SK-N-SH treated with all-trans-retinoic acid at 6 μM for 48 hours (cell line): ENCODE measurements around the gene RUSF1.

Experiments
- ATAC-seq: fragments of 200-7000 bp; cut with Tn5 transposase; 3 replicates; pipeline ENCODE4 v1.9.1; 2020; ENCODE audit warnings: mild to moderate bottlenecking, moderate library complexity
- BACH2 ChIP-seq: fragments of 250-450 bp; sonication (Bioruptor Pico); IDR thresholded peaks from 2 replicates; pipeline ENCODE4 v1.9.0; 2021; ENCODE audit warnings: mild to moderate bottlenecking, borderline replicate concordance
- CSDC2 ChIP-seq: fragments of 250-450 bp; sonication (Bioruptor Pico); IDR thresholded peaks from 2 replicates; pipeline ENCODE4 v1.5.0; 2020; ENCODE audit warnings: mild to moderate bottlenecking, moderate library complexity
- ESRRG ChIP-seq: fragments of 250-450 bp; sonication (Bioruptor Pico); IDR thresholded peaks from 2 replicates; pipeline ENCODE4 v1.6.1; 2021; ENCODE audit warnings: mild to moderate bottlenecking
- ISL1 ChIP-seq: fragments of 250-450 bp; sonication (Bioruptor Pico); IDR thresholded peaks from 2 replicates; pipeline ENCODE4 v2.1.2; 2022; ENCODE audit warnings: mild to moderate bottlenecking, moderate library complexity
- OSR1 ChIP-seq: fragments of 250-450 bp; sonication (Bioruptor Pico); IDR thresholded peaks from 2 replicates; pipeline ENCODE4 v1.8.0; 2022; ENCODE audit warnings: moderate library complexity, mild to moderate bottlenecking, inconsistent platforms
- POU6F1 ChIP-seq: fragments of 250-450 bp; sonication (Bioruptor Pico); IDR thresholded peaks from 2 replicates; pipeline ENCODE4 v1.8.0; 2021; ENCODE audit warnings: low read depth, mild to moderate bottlenecking, moderate library complexity, borderline replicate concordance
- PPARA ChIP-seq: fragments of 250-450 bp; sonication (Bioruptor Pico); IDR thresholded peaks from 2 replicates; pipeline ENCODE4 v1.5.0; 2020; ENCODE audit warnings: mild to moderate bottlenecking, borderline replicate concordance
- RARB ChIP-seq: fragments of 250-450 bp; sonication (Bioruptor Pico); IDR thresholded peaks from 2 replicates; pipeline ENCODE4 v1.8.0; 2021; ENCODE audit warnings: mild to moderate bottlenecking, moderate library complexity
- TCF4 ChIP-seq: fragments of 250-450 bp; sonication (Bioruptor Pico); IDR thresholded peaks from 2 replicates; pipeline ENCODE4 v1.8.0; 2021; ENCODE audit warnings: mild to moderate bottlenecking, moderate library complexity, borderline replicate concordance
- TOX ChIP-seq: fragments of 250-450 bp; sonication (Bioruptor Pico); IDR thresholded peaks from 2 replicates; pipeline ENCODE4 v1.8.0; 2021; ENCODE audit warnings: mild to moderate bottlenecking, moderate library complexity, borderline replicate concordance
- ZFP3 ChIP-seq: fragments of 250-450 bp; sonication (Bioruptor Pico); IDR thresholded peaks from 2 replicates; pipeline ENCODE4 v1.5.0; 2020; ENCODE audit warnings: mild to moderate bottlenecking, moderate library complexity
- ZFP30 ChIP-seq: fragments of 450-650 bp; formaldehyde crosslinking; IDR thresholded peaks from 2 replicates; pipeline ENCODE4 v1.5.0; 2022; ENCODE audit warnings: mild to moderate bottlenecking, moderate library complexity
- ZNF565 ChIP-seq: fragments of 450-650 bp; formaldehyde crosslinking; conservative IDR thresholded peaks from 2 replicates; pipeline ENCODE4 v1.5.0; 2020; ENCODE audit warnings: low read depth, mild to moderate bottlenecking, moderate library complexity
- ZNF70 ChIP-seq: fragments of 450-650 bp; formaldehyde crosslinking; IDR thresholded peaks from 2 replicates; pipeline ENCODE4 v1.5.0; 2020; ENCODE audit warnings: mild to moderate bottlenecking, moderate library complexity
- TF ChIP-seq, protein P1 (sequence below): fragments of 250-450 bp; sonication (Bioruptor Pico); IDR thresholded peaks from 2 replicates; pipeline ENCODE4 v1.5.0; 2020; ENCODE audit warnings: mild to moderate bottlenecking, moderate library complexity
- TF ChIP-seq, protein P2 (sequence below): fragments of 250-450 bp; sonication (Bioruptor Pico); IDR thresholded peaks from 2 replicates; pipeline ENCODE4 v1.8.0; 2020; ENCODE audit warnings: mild to moderate bottlenecking, moderate library complexity, borderline replicate concordance
- TF ChIP-seq, protein P3 (sequence below): fragments of 250-450 bp; sonication (Bioruptor Pico); IDR thresholded peaks from 2 replicates; pipeline ENCODE4 v1.5.1; 2021; ENCODE audit warnings: mild to moderate bottlenecking, moderate library complexity
- TF ChIP-seq, protein P4 (sequence below): fragments of 250-450 bp; sonication (Bioruptor Pico); IDR thresholded peaks from 2 replicates; pipeline ENCODE4 v1.5.1; 2020; ENCODE audit warnings: low read depth, mild to moderate bottlenecking, moderate library complexity

Gene RUSF1

DNA sequence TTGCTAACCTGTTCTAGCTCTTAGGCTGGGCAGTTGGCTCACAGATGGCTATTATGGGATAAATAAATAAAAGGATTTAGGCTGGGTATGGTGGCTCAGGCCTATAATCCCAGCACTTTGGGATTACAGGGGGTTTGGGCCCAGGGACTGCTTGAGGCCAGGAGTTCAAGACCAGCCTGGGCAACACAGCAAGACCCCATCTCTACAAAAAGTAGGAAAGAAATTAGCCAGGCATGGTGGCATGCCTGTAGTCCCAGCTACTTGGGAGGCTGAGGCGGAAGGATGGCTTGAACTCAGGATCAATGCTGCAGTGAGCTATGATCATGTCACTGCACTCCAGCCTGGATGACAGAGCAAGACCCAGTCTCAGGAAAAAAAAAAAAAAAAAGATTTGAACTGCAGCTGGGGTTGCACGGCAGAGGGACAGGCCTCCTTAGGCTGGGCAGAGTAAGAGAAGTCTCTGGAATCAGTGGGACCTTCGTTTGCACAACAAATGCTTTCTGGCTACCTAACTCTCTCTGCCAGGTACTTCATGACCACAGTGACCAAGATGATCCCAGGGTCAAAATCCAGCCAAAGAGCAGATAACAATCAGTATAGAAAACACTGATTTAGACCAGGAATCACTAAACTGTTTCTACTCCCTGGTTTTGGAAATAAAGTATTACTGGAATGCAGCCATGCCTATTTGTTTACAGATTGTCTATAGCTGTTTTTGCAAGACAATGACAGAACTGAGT lies 6.8 kb downstream of the RUSF1 start:
- no peak for ATAC-seq
- TF ChIP-seq ISL1 (CRISPR knock-in tag) (no peak), ESRRG (CRISPR knock-in tag) (no peak), TCF4 (no peak), ZNF70 (CRISPR knock-in tag) (no peak), TOX (no peak), ZFP3 (CRISPR knock-in tag) (no peak), BACH2 (no peak), RARB (CRISPR knock-in tag) (no peak), POU6F1 (no peak), ZNF565 (CRISPR knock-in tag) (no peak), OSR1 (CRISPR knock-in tag) (no peak), CSDC2 (no peak)
- TF ChIP-seq, protein P1, sequence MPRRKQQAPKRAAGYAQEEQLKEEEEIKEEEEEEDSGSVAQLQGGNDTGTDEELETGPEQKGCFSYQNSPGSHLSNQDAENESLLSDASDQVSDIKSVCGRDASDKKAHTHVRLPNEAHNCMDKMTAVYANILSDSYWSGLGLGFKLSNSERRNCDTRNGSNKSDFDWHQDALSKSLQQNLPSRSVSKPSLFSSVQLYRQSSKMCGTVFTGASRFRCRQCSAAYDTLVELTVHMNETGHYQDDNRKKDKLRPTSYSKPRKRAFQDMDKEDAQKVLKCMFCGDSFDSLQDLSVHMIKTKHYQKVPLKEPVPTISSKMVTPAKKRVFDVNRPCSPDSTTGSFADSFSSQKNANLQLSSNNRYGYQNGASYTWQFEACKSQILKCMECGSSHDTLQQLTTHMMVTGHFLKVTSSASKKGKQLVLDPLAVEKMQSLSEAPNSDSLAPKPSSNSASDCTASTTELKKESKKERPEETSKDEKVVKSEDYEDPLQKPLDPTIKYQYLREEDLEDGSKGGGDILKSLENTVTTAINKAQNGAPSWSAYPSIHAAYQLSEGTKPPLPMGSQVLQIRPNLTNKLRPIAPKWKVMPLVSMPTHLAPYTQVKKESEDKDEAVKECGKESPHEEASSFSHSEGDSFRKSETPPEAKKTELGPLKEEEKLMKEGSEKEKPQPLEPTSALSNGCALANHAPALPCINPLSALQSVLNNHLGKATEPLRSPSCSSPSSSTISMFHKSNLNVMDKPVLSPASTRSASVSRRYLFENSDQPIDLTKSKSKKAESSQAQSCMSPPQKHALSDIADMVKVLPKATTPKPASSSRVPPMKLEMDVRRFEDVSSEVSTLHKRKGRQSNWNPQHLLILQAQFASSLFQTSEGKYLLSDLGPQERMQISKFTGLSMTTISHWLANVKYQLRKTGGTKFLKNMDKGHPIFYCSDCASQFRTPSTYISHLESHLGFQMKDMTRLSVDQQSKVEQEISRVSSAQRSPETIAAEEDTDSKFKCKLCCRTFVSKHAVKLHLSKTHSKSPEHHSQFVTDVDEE (CRISPR knock-in tag) = no peak
- TF ChIP-seq, protein P2, sequence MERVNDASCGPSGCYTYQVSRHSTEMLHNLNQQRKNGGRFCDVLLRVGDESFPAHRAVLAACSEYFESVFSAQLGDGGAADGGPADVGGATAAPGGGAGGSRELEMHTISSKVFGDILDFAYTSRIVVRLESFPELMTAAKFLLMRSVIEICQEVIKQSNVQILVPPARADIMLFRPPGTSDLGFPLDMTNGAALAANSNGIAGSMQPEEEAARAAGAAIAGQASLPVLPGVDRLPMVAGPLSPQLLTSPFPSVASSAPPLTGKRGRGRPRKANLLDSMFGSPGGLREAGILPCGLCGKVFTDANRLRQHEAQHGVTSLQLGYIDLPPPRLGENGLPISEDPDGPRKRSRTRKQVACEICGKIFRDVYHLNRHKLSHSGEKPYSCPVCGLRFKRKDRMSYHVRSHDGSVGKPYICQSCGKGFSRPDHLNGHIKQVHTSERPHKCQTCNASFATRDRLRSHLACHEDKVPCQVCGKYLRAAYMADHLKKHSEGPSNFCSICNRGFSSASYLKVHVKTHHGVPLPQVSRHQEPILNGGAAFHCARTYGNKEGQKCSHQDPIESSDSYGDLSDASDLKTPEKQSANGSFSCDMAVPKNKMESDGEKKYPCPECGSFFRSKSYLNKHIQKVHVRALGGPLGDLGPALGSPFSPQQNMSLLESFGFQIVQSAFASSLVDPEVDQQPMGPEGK (CRISPR knock-in tag) = no peak
- TF ChIP-seq, protein P3, sequence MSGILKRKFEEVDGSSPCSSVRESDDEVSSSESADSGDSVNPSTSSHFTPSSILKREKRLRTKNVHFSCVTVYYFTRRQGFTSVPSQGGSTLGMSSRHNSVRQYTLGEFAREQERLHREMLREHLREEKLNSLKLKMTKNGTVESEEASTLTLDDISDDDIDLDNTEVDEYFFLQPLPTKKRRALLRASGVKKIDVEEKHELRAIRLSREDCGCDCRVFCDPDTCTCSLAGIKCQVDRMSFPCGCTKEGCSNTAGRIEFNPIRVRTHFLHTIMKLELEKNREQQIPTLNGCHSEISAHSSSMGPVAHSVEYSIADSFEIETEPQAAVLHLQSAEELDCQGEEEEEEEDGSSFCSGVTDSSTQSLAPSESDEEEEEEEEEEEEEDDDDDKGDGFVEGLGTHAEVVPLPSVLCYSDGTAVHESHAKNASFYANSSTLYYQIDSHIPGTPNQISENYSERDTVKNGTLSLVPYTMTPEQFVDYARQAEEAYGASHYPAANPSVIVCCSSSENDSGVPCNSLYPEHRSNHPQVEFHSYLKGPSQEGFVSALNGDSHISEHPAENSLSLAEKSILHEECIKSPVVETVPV = no peak

- no peak for TF ChIP-seq ZFP30 (CRISPR knock-in tag)
- TF ChIP-seq PPARA (CRISPR knock-in tag) = no peak
- TF ChIP-seq, protein P4, sequence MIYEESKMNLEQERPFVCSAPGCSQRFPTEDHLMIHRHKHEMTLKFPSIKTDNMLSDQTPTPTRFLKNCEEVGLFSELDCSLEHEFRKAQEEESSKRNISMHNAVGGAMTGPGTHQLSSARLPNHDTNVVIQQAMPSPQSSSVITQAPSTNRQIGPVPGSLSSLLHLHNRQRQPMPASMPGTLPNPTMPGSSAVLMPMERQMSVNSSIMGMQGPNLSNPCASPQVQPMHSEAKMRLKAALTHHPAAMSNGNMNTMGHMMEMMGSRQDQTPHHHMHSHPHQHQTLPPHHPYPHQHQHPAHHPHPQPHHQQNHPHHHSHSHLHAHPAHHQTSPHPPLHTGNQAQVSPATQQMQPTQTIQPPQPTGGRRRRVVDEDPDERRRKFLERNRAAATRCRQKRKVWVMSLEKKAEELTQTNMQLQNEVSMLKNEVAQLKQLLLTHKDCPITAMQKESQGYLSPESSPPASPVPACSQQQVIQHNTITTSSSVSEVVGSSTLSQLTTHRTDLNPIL = no peak
- no peak for TF ChIP-seq TOX
- no peak for TF ChIP-seq ZFP3 (CRISPR knock-in tag)
- no peak for TF ChIP-seq POU6F1
- TF ChIP-seq ZNF565 (CRISPR knock-in tag) = no peak
- TF ChIP-seq, protein P1 (CRISPR knock-in tag) = no peak
- TF ChIP-seq TCF4 = no peak
- TF ChIP-seq, all 23 proteins: peak for 0
- ATAC-seq = no peak
Measured at GRCh38 chr16:31499928-31500327, 8.3 kb downstream of the RUSF1 start.
